Neural cell (in vitro differentiated cells): Measurements from ENCODE around the gene PTPRN2. TPM values are rescaled to one million over a fixed set of nuclear protein-coding genes. Genes with fewer than 3 reads are reported as not detected.

Experiments used
- H2AFZ ChIP-seq: fragments of 200-600, 300-800 bp; sonication (generic), shearing (Covaris generic); 2 replicates; pipeline ENCODE4 v1.6.0; 2014; ENCODE audit warnings: low read depth, mild to moderate bottlenecking, antibody characterized with exemption, low read length, moderate library complexity
- H3F3A ChIP-seq: fragments of 200-600 bp; shearing (Covaris generic); 2 replicates; pipeline ENCODE4 v1.6.1; 2016; ENCODE audit warnings: mild to moderate bottlenecking, moderate library complexity, mixed read lengths, antibody characterized with exemption, low read length; ENCODE audit not compliant: insufficient read depth, poor library complexity, severe bottlenecking
- H3K27ac ChIP-seq: fragments of 200-600, 300-800 bp; sonication (generic), shearing (Covaris generic); 2 replicates; pipeline ENCODE4 v1.5.1; 2014; ENCODE audit warnings: mild to moderate bottlenecking, low read length, moderate library complexity
- H3K27me3 ChIP-seq: fragments of 300-800, 200-600 bp; sonication (generic), shearing (Covaris generic); 2 replicates; pipeline ENCODE4 v1.6.0; 2014; ENCODE audit warnings: mild to moderate bottlenecking, low read depth, low read length, moderate library complexity; ENCODE audit not compliant: insufficient read depth
- H3K36me3 ChIP-seq: fragments of 300-800, 200-600 bp; sonication (generic), shearing (Covaris generic); 2 replicates; pipeline ENCODE4 v1.5.1; 2014; ENCODE audit warnings: mild to moderate bottlenecking, antibody characterized with exemption, low read length, moderate library complexity; ENCODE audit not compliant: insufficient read depth
- H3K4me2 ChIP-seq: fragments of 300-800, 200-600 bp; sonication (generic), shearing (Covaris generic); 2 replicates; pipeline ENCODE4 v1.6.0; 2014; ENCODE audit warnings: mild to moderate bottlenecking, low read length
- H3K4me3 ChIP-seq: fragments of 300-800, 200-600 bp; sonication (generic), shearing (Covaris generic); 2 replicates; pipeline ENCODE4 v1.5.1; 2014; ENCODE audit warnings: mild to moderate bottlenecking, low read length, moderate library complexity
- H3K79me2 ChIP-seq: fragments of 200-600 bp; shearing (Covaris generic); replicated peaks from 2 replicates; pipeline ENCODE4 v1.6.0; 2014; ENCODE audit warnings: mild to moderate bottlenecking, low read length, moderate library complexity; ENCODE audit not compliant: insufficient read depth
- H3K9ac ChIP-seq: fragments of 300-800, 200-600 bp; sonication (generic), shearing (Covaris generic); 2 replicates; pipeline ENCODE4 v1.6.1; 2016; ENCODE audit warnings: mild to moderate bottlenecking, low read length, mixed read lengths
- H3K9me2 ChIP-seq: fragments of 200-600 bp; shearing (Covaris generic); 2 replicates; pipeline ENCODE4 v1.6.1; 2016; ENCODE audit warnings: mild to moderate bottlenecking, low read length, mixed read lengths; ENCODE audit not compliant: insufficient read depth
- H3K9me3 ChIP-seq: fragments of 200-600, 300-800 bp; sonication (generic), shearing (Covaris generic); 2 replicates; pipeline ENCODE4 v1.6.1; 2016; ENCODE audit warnings: mild to moderate bottlenecking, mixed run types, low read length, moderate library complexity, mixed read lengths
- H4K20me1 ChIP-seq: fragments of 200-600 bp; shearing (Covaris generic); 2 replicates; pipeline ENCODE4 v1.6.1; 2016; ENCODE audit warnings: mild to moderate bottlenecking, mixed run types; ENCODE audit not compliant: insufficient read depth
- EP300 ChIP-seq: fragments of 450-650 bp; conservative IDR thresholded peaks from 2 replicates; pipeline ENCODE4 v1.6.1; 2014; ENCODE audit warnings: antibody characterized with exemption, mild to moderate bottlenecking, moderate library complexity; ENCODE audit not compliant: poor library complexity, severe bottlenecking
- EZH2 ChIP-seq: fragments of 200-600, 300-800 bp; shearing (Covaris generic), sonication (generic); IDR thresholded peaks from 2 replicates; pipeline ENCODE4 v1.6.1; 2014; ENCODE audit warnings: antibody characterized with exemption, low read length, borderline replicate concordance, mild to moderate bottlenecking; ENCODE audit not compliant: insufficient read depth, poor library complexity, severe bottlenecking
- MXI1 ChIP-seq: fragments of 450-650 bp; conservative IDR thresholded peaks from 2 replicates; pipeline ENCODE4 v1.6.1; 2014; ENCODE audit warnings: antibody characterized with exemption, mild to moderate bottlenecking; ENCODE audit not compliant: poor library complexity, severe bottlenecking
- POLR2AphosphoS5 ChIP-seq: IDR thresholded peaks from 2 replicates; pipeline ENCODE4 v1.6.1; 2012
- RAD21 ChIP-seq: fragments of 450-650 bp; conservative IDR thresholded peaks from 2 replicates; pipeline ENCODE4 v1.6.1; 2014; ENCODE audit warnings: antibody characterized with exemption, mild to moderate bottlenecking, moderate library complexity
- SMC3 ChIP-seq: fragments of 450-650 bp; conservative IDR thresholded peaks from 2 replicates; pipeline ENCODE4 v1.6.1; 2014; ENCODE audit warnings: antibody characterized with exemption, mild to moderate bottlenecking, moderate library complexity; ENCODE audit not compliant: poor library complexity
- TAF1 ChIP-seq: IDR thresholded peaks from 2 replicates; pipeline ENCODE4 v1.6.1; 2012; ENCODE audit warnings: low read depth
- polyA plus RNA-seq: library from polyadenylated mRNA; depleted of rRNA; stranded (reverse); fragments of >200 nt; gene quantifications from 2 replicates; pipeline ENCODE4 v1.2.3, GENCODE V29; 2014
- TF ChIP-seq, protein P1 (sequence below): fragments of 450-650 bp; IDR thresholded peaks from 2 replicates; pipeline ENCODE4 v1.5.1; 2014; ENCODE audit warnings: antibody characterized with exemption, mild to moderate bottlenecking, moderate library complexity; ENCODE audit not compliant: poor library complexity, severe bottlenecking
- TF ChIP-seq, protein P2 (sequence below): IDR thresholded peaks from 2 replicates; pipeline ENCODE4 v1.6.1; 2012; ENCODE audit warnings: borderline replicate concordance

PTPRN2 gene
- polyA plus RNA-seq, 1 donor from 2014 or later = 31.0 TPM

DNA sequence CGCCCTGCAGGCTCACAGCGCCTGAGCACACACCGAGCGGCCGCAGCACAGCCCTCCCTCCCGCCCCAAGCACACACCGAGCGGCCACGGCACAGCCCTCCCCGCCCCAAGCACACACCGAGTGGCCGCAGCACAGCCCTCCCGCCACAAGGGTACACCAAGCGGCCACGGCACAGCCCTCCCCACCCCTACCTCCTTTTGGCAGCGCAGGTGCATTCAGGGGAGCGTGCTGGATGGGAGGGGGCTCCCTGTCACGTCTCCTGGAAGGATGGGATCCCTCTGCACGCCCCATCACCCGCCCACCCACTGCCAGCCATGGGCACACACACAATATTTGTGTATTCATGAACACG, 768.2 kb downstream of the PTPRN2 start:
- Histone ChIP-seq H3K9ac (no peak overlapping the region), H3K27ac (no peak overlapping the region), H3F3A (peaks cover 4% of the 10 kb centered on the region), H3K79me2 (no peaks in the 10 kb centered on the region), H2AFZ (no peak overlapping the region), H3K36me3 (no peaks in the 10 kb centered on the region), H3K9me3 (no peaks in the 10 kb centered on the region), H3K4me3 (no peak overlapping the region), H3K27me3 (no peaks in the 10 kb centered on the region), H3K4me2 (no peak overlapping the region), H3K9me2 (no peaks in the 10 kb centered on the region), H4K20me1 (no peaks in the 10 kb centered on the region)
- TF ChIP-seq TAF1 = no peak
- no peak for TF ChIP-seq MXI1
- no peak for TF ChIP-seq RAD21
- no peak for TF ChIP-seq EP300
- TF ChIP-seq EZH2 = no peak

DNA sequence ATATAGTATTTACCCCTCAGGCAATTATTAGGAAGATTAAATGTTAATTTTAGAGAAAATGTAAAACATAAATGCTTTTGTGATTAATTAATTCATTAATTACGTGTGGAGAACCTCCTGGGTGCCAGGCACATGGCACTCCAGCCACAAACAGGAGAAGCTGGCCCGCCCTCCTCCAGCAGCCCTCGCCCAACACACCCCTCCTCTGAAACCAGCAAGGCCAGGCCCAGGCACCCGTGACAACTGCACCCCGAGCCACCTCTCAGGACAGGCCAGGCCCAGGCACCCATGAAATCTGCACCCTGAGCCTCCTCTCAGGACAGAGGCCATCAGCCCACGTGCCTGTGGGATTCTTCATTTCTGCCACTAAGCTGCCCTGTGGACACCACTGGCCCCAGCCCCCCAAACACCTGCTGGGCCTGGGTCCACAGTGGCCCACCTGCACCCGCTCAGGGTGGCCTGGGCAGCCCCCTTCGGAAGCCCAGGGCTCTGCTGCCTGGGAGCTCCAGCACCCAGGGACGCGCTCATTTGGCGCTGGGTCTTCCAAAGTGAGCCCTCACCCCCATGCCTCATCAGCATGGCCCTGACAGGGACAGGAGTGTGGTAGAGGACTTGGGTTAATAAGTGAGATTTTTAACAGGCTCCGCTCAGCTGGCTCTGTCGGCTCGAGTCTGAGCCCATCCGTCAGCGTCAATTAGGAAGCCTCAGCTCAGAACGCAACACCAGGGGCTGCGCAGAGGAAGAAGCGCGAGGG, 768.7 kb downstream of the PTPRN2 start:
- Histone ChIP-seq H3K9me2 (no peaks in the 10 kb centered on the region), H4K20me1 (no peaks in the 10 kb centered on the region), H3F3A (peaks cover 4% of the 10 kb centered on the region), H3K36me3 (no peaks in the 10 kb centered on the region), H3K27me3 (no peaks in the 10 kb centered on the region), H3K9me3 (no peaks in the 10 kb centered on the region), H3K4me3 (no peak overlapping the region), H3K79me2 (no peaks in the 10 kb centered on the region), H3K27ac (no peak overlapping the region), H2AFZ (no peak overlapping the region), H3K4me2 (no peak overlapping the region), H3K9ac (no peak overlapping the region)
- TF ChIP-seq, protein P1, sequence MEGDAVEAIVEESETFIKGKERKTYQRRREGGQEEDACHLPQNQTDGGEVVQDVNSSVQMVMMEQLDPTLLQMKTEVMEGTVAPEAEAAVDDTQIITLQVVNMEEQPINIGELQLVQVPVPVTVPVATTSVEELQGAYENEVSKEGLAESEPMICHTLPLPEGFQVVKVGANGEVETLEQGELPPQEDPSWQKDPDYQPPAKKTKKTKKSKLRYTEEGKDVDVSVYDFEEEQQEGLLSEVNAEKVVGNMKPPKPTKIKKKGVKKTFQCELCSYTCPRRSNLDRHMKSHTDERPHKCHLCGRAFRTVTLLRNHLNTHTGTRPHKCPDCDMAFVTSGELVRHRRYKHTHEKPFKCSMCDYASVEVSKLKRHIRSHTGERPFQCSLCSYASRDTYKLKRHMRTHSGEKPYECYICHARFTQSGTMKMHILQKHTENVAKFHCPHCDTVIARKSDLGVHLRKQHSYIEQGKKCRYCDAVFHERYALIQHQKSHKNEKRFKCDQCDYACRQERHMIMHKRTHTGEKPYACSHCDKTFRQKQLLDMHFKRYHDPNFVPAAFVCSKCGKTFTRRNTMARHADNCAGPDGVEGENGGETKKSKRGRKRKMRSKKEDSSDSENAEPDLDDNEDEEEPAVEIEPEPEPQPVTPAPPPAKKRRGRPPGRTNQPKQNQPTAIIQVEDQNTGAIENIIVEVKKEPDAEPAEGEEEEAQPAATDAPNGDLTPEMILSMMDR = no peak
- TF ChIP-seq, protein P2, sequence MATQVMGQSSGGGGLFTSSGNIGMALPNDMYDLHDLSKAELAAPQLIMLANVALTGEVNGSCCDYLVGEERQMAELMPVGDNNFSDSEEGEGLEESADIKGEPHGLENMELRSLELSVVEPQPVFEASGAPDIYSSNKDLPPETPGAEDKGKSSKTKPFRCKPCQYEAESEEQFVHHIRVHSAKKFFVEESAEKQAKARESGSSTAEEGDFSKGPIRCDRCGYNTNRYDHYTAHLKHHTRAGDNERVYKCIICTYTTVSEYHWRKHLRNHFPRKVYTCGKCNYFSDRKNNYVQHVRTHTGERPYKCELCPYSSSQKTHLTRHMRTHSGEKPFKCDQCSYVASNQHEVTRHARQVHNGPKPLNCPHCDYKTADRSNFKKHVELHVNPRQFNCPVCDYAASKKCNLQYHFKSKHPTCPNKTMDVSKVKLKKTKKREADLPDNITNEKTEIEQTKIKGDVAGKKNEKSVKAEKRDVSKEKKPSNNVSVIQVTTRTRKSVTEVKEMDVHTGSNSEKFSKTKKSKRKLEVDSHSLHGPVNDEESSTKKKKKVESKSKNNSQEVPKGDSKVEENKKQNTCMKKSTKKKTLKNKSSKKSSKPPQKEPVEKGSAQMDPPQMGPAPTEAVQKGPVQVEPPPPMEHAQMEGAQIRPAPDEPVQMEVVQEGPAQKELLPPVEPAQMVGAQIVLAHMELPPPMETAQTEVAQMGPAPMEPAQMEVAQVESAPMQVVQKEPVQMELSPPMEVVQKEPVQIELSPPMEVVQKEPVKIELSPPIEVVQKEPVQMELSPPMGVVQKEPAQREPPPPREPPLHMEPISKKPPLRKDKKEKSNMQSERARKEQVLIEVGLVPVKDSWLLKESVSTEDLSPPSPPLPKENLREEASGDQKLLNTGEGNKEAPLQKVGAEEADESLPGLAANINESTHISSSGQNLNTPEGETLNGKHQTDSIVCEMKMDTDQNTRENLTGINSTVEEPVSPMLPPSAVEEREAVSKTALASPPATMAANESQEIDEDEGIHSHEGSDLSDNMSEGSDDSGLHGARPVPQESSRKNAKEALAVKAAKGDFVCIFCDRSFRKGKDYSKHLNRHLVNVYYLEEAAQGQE = no peak
- TF ChIP-seq MXI1 (no peak), RAD21 (no peak), POLR2AphosphoS5 (no peak), SMC3 (no peak), TAF1 (no peak)
